ENCODE data around the gene ANGPTL3. TPM values are rescaled to one million over a fixed set of nuclear protein-coding genes. Genes with fewer than 3 reads are reported as not detected.

ANGPTL3 gene, protein sequence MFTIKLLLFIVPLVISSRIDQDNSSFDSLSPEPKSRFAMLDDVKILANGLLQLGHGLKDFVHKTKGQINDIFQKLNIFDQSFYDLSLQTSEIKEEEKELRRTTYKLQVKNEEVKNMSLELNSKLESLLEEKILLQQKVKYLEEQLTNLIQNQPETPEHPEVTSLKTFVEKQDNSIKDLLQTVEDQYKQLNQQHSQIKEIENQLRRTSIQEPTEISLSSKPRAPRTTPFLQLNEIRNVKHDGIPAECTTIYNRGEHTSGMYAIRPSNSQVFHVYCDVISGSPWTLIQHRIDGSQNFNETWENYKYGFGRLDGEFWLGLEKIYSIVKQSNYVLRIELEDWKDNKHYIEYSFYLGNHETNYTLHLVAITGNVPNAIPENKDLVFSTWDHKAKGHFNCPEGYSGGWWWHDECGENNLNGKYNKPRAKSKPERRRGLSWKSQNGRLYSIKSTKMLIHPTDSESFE
- not detected in 2 replicates for total RNA-seq

GRCh38 chr1:62597281-62597680 lies at the start of gene ANGPTL3:
Gene ANGPTL3, plus strand, starts transcription at chr1:62597520. Its CDS starts 47 bp downstream, at chr1:62597567.

Other genes with a start within 250 kb of the ANGPTL3 start
- gene USP1, start 160.5 kb upstream of the ANGPTL3 start, total RNA-seq, result 10.0 and 13.0 TPM in 2 replicates
- 40.1 and 51.0 TPM in 2 replicates for gene DOCK7, start 90.9 kb downstream of the ANGPTL3 start, total RNA-seq
- gene ATG4C, start 186.6 kb downstream of the ANGPTL3 start, total RNA-seq, result 4.7 and 11.5 TPM in 2 replicates

Data from cardiac ventricle fibroblast (primary cell).